Adrenal gland (tissue), 12 donors: Measurements from ENCODE around the gene SDK2. TPM values are rescaled to one million over a fixed set of nuclear protein-coding genes. Genes with fewer than 3 reads are reported as not detected.

Source experiments
- DNase-seq, 7 donors: peaks; one replicate each; pipeline ENCODE4 v3.0.0-alpha.2; 2019 to 2020
- H3K27ac ChIP-seq, 5 donors: fragments of 200-600 bp; sonication (generic) in 4 of 5; 1 replicate in 3 of 5; 2 replicates in 2 of 5; pipeline versions ENCODE4 v1.5.1 to v1.8.0; 2016 to 2020; ENCODE audit warnings: mild to moderate bottlenecking in 1 of 5
- H3K27me3 ChIP-seq: fragments of 200-600 bp; 2 replicates; pipeline ENCODE4 v1.8.0; 2021
- H3K36me3 ChIP-seq, 2 donors: fragments of 200-600 bp; replicated peaks in 1 of 2; 1 replicate in 1 of 2; 2 replicates in 1 of 2; pipeline versions ENCODE4 v1.5.1 to v1.8.0; 2018 to 2022
- H3K4me1 ChIP-seq, 2 donors: fragments of 200-600 bp; replicated peaks in 1 of 2; 1 replicate in 1 of 2; 2 replicates in 1 of 2; pipeline versions ENCODE4 v1.5.1 to v1.8.0; 2018 to 2021
- H3K4me3 ChIP-seq, 4 donors: fragments of 200-600 bp; sonication (generic) in 3 of 4; one replicate each; pipeline ENCODE4 v1.5.1; 2016 to 2018
- H3K9me3 ChIP-seq, 3 donors: fragments of 200-600 bp; sonication (generic) in 1 of 3; replicated peaks in 1 of 3; 1 replicate in 2 of 3; 2 replicates in 1 of 3; pipeline versions ENCODE4 v1.5.1 to v1.8.0; 2016 to 2021
- CTCF ChIP-seq, 6 experiments: fragments of 450-650 bp in 4 of 6; fragments of 200-600 bp in 2 of 6; sonication (generic) in 1 of 6; IDR thresholded peaks; 1 replicate in 5 of 6; 2 replicates in 1 of 6; pipeline versions ENCODE4 v1.5.1 to v1.8.0; 2016 to 2021; ENCODE audit warnings: antibody characterized with exemption in 6 of 6, mild to moderate bottlenecking in 2 of 6, moderate library complexity in 1 of 6
- POLR2A ChIP-seq, 2 donors: fragments of 450-650 bp; IDR thresholded peaks; one replicate each; pipeline ENCODE4 v1.6.1; 2017; ENCODE audit warnings: antibody characterized with exemption in 2 of 2, mild to moderate bottlenecking in 2 of 2, moderate library complexity in 1 of 2
- WGBS, 4 donors: extraction: QIAGEN DNeasy Blood & Tissue Kit in 2 of 4; methylation state at CpG; one replicate each; pipeline versions ENCODE4 v1.1.5 to v1.1.7; 2013 to 2017; 5-methylcytosine and 5-hydroxymethylcytosine counted together
- intact Hi-C, 2 donors: fragments of 100-400 bp; cut with DNase I; formaldehyde crosslinking; loops; one replicate each; pipeline versions ENCODE4 v1.14.1 to v1.15.0; 2022 to 2023
- polyA plus RNA-seq, 3 donors: library from polyadenylated mRNA; stranded (reverse); fragments of 200-250 nt in 2 of 3; fragments of 350-450 nt in 1 of 3; fragmentation: Illumina TruSeq in 1 of 3; extraction: RNeasy Lipid Tissue Mini Kit (QIAGEN cat#74804) in 1 of 3; gene quantifications; one replicate each; pipeline ENCODE4 v1.2.3, GENCODE V29; 2013 to 2014
- total RNA-seq, 9 donors: library from RNA; depleted of rRNA in 4 of 9; stranded (reverse); fragments of >200 nt in 4 of 9; fragments of 120-200 nt in 1 of 9; fragmentation: NEBNext Ultra II Directional in 1 of 9; extraction: Animal tissue kit (Norgen Biotek cat#: 25700) in 1 of 9; gene quantifications; one replicate each; pipeline versions ENCODE4 v1.1.0 to v1.2.4, GENCODE V29; 2013 to 2023
- donor health status: healthy with polysubstance abuse.
- donor health status: Bipolar disorder and iron deficiency.
- donor health status: DM: yes; HTN: yes; CAD: no.
- donor health status: DM: no; HTN: no; CAD: no.
- donor health status: DM: no; HTN: no; CAD: no.
- donor health status: DM: yes; HTN: yes; CAD: no.

The SDK2 gene
- total and polyA plus RNA-seq, 12 donors: 0.27 to 2.1 (median 0.84) TPM

GRCh38 chr17:73639932-73640331, 4.3 kb downstream of the SDK2 start:
- WGBS, 4 donors: 66 to 87% (median 71%) methylated on average over 5 to 12 of the region's 12 CpGs

GRCh38 chr17:73639322-73639721, 4.9 kb downstream of the SDK2 start:
- no peaks in the 10 kb centered on the region for H3K9me3 ChIP-seq
- peaks cover 7% of the 10 kb centered on the region for H3K27me3 ChIP-seq
- H3K27ac ChIP-seq: no peak overlapping the region
- WGBS, 4 donors: 51 to 79% (median 71%) methylated on average over 5 to 11 of the region's 11 CpGs
- H3K36me3 ChIP-seq: no peaks in the 10 kb centered on the region
- DNase-seq: no peak
- intact Hi-C loops: no loop called here
- H3K4me3 ChIP-seq: no peak overlapping the region
- no peak for TF ChIP-seq CTCF (IDR thresholded peaks at IDR 0.05)
- no peak for TF ChIP-seq POLR2A (IDR thresholded peaks at IDR 0.05)
- no peaks in the 10 kb centered on the region for H3K4me1 ChIP-seq

More at GRCh38 chr17:73639932-73640331, 4.3 kb downstream of the SDK2 start:
- peaks cover 10% of the 10 kb centered on the region for H3K27me3 ChIP-seq
- H3K27ac ChIP-seq: no peak overlapping the region
- H3K9me3 ChIP-seq: no peaks in the 10 kb centered on the region
- H3K4me1 ChIP-seq: no peaks in the 10 kb centered on the region
- no peaks in the 10 kb centered on the region for H3K36me3 ChIP-seq
- TF ChIP-seq CTCF (IDR thresholded peaks at IDR 0.05) (no peak), POLR2A (IDR thresholded peaks at IDR 0.05) (no peak)
- no peak overlapping the region for H3K4me3 ChIP-seq
- no peak for DNase-seq
- intact Hi-C loops: no loop called here

GRCh38 chr17:73638556-73638955, 5.7 kb downstream of the SDK2 start:
- Histone ChIP-seq H3K4me3 (no peak overlapping the region), H3K27me3 (peaks cover 4% of the 10 kb centered on the region), H3K4me1 (no peaks in the 10 kb centered on the region), H3K9me3 (no peaks in the 10 kb centered on the region), H3K27ac (no peak overlapping the region), H3K36me3 (no peaks in the 10 kb centered on the region)
- intact Hi-C loops: no loop called here
- no peak for DNase-seq
- 91 to 98% (median 94%) methylated on average over 3 of the region's 3 CpGs for whole genome bisulfite sequencing, 4 donors
- TF ChIP-seq CTCF (IDR thresholded peaks at IDR 0.05): no peak
- no peak for TF ChIP-seq POLR2A (IDR thresholded peaks at IDR 0.05)

GRCh38 chr17:73637866-73638265, 6.4 kb downstream of the SDK2 start:
- WGBS, 4 donors: 80 to 90% (median 84%) methylated on average over 4 to 8 of the region's 8 CpGs
- intact Hi-C loops: no loop called here
- peaks cover 4% of the 10 kb centered on the region for H3K27me3 ChIP-seq

More at GRCh38 chr17:73637866-73638265, 6.4 kb downstream of the SDK2 start:
- no peak overlapping the region for H3K27ac ChIP-seq
- H3K9me3 ChIP-seq: no peaks in the 10 kb centered on the region
- H3K4me3 ChIP-seq: no peak overlapping the region
- no peak for DNase-seq
- TF ChIP-seq POLR2A (IDR thresholded peaks at IDR 0.05) (no peak), CTCF (IDR thresholded peaks at IDR 0.05) (no peak)
- no peaks in the 10 kb centered on the region for H3K36me3 ChIP-seq
- H3K4me1 ChIP-seq: no peaks in the 10 kb centered on the region
